Measurements from ENCODE around the gene RERE.

The RERE gene

GRCh38 chr1:8343044-8343443 lies 474.4 kb downstream of the RERE start:
- Histone ChIP-seq H3F3A (ENCODE audit: insufficient read depth) (no peaks in the 10 kb centered on the region), H3K4me2 (ENCODE audit: low read depth, low read length, poor library complexity, severe bottlenecking) (no peak overlapping the region), H3K9me3 (ENCODE audit: insufficient read depth, low read length) (no peaks in the 10 kb centered on the region), H4K20me1 (ENCODE audit: low read depth, low read length) (no peaks in the 10 kb centered on the region), H3K9me2 (replicated peaks; ENCODE audit: insufficient read depth, low read length) (no peaks in the 10 kb centered on the region), H3K27me3 (ENCODE audit: low read length) (no peaks in the 10 kb centered on the region), H3K79me2 (ENCODE audit: insufficient read depth, low read length) (no peaks in the 10 kb centered on the region), H3K27ac (ENCODE audit: low read depth, low read length) (no peak overlapping the region), H3K9ac (ENCODE audit: low read length) (no peak overlapping the region), H2AFZ (ENCODE audit: low read depth, low read length, severe bottlenecking) (no peak overlapping the region), H3K36me3 (ENCODE audit: low read length) (no peaks in the 10 kb centered on the region), H3K4me3 (ENCODE audit: insufficient read depth, low read length, poor library complexity, severe bottlenecking) (no peak overlapping the region)
- TF ChIP-seq EZH2phosphoT487 (conservative IDR thresholded peaks at IDR 0.05; ENCODE audit: low read length): no peak
- no peak for TF ChIP-seq CTCF (IDR thresholded peaks at IDR 0.05; ENCODE audit: insufficient read depth, low read length, poor library complexity, severe bottlenecking)

GRCh38 chr1:8342325-8342724 lies 475.1 kb downstream of the RERE start:
- H3K79me2 ChIP-seq (ENCODE audit: insufficient read depth, low read length): no peaks in the 10 kb centered on the region
- H3K9me3 ChIP-seq (ENCODE audit: insufficient read depth, low read length): no peaks in the 10 kb centered on the region
- no peak overlapping the region for H3K4me3 ChIP-seq (ENCODE audit: insufficient read depth, low read length, poor library complexity, severe bottlenecking)
- H3K9ac ChIP-seq (ENCODE audit: low read length): no peak overlapping the region
- no peaks in the 10 kb centered on the region for H3K36me3 ChIP-seq (ENCODE audit: low read length)
- no peaks in the 10 kb centered on the region for H3K27me3 ChIP-seq (ENCODE audit: low read length)
- no peaks in the 10 kb centered on the region for H3F3A ChIP-seq (ENCODE audit: insufficient read depth)
- H2AFZ ChIP-seq (ENCODE audit: low read depth, low read length, severe bottlenecking): no peak overlapping the region
- no peaks in the 10 kb centered on the region for H4K20me1 ChIP-seq (ENCODE audit: low read depth, low read length)
- H3K4me2 ChIP-seq (ENCODE audit: low read depth, low read length, poor library complexity, severe bottlenecking): no peak overlapping the region
- no peak overlapping the region for H3K27ac ChIP-seq (ENCODE audit: low read depth, low read length)
- H3K9me2 ChIP-seq (replicated peaks; ENCODE audit: insufficient read depth, low read length): no peaks in the 10 kb centered on the region
- TF ChIP-seq CTCF (IDR thresholded peaks at IDR 0.05; ENCODE audit: insufficient read depth, low read length, poor library complexity, severe bottlenecking) (no peak), EZH2phosphoT487 (conservative IDR thresholded peaks at IDR 0.05; ENCODE audit: low read length) (no peak)

- Histone ChIP-seq H3K9me3 (ENCODE audit: insufficient read depth, low read length) (no peaks in the 10 kb centered on the region), H3K9me2 (replicated peaks; ENCODE audit: insufficient read depth, low read length) (no peaks in the 10 kb centered on the region), H3K27me3 (ENCODE audit: low read length) (no peaks in the 10 kb centered on the region), H3F3A (ENCODE audit: insufficient read depth) (no peaks in the 10 kb centered on the region), H3K4me2 (ENCODE audit: low read depth, low read length, poor library complexity, severe bottlenecking) (no peak overlapping the region), H3K79me2 (ENCODE audit: insufficient read depth, low read length) (no peaks in the 10 kb centered on the region), H3K27ac (ENCODE audit: low read depth, low read length) (no peak overlapping the region), H2AFZ (ENCODE audit: low read depth, low read length, severe bottlenecking) (no peak overlapping the region), H4K20me1 (ENCODE audit: low read depth, low read length) (no peaks in the 10 kb centered on the region), H3K9ac (ENCODE audit: low read length) (no peak overlapping the region), H3K36me3 (ENCODE audit: low read length) (no peaks in the 10 kb centered on the region), H3K4me3 (ENCODE audit: insufficient read depth, low read length, poor library complexity, severe bottlenecking) (no peak overlapping the region)
- no peak for TF ChIP-seq EZH2phosphoT487 (conservative IDR thresholded peaks at IDR 0.05; ENCODE audit: low read length)
- TF ChIP-seq CTCF (IDR thresholded peaks at IDR 0.05; ENCODE audit: insufficient read depth, low read length, poor library complexity, severe bottlenecking): no peak
Measured at GRCh38 chr1:8340448-8340847, 477.0 kb downstream of the RERE start.

GRCh38 chr1:8339203-8339600 lies 478.2 kb downstream of the RERE start:
- no peak for TF ChIP-seq CTCF (IDR thresholded peaks at IDR 0.05; ENCODE audit: insufficient read depth, low read length, poor library complexity, severe bottlenecking)
- TF ChIP-seq EZH2phosphoT487 (conservative IDR thresholded peaks at IDR 0.05; ENCODE audit: low read length): no peak
- no peak overlapping the region for H2AFZ ChIP-seq (ENCODE audit: low read depth, low read length, severe bottlenecking)
- H3K4me2 ChIP-seq (ENCODE audit: low read depth, low read length, poor library complexity, severe bottlenecking): no peak overlapping the region
- no peak overlapping the region for H3K4me3 ChIP-seq (ENCODE audit: insufficient read depth, low read length, poor library complexity, severe bottlenecking)
- no peaks in the 10 kb centered on the region for H3K9me2 ChIP-seq (replicated peaks; ENCODE audit: insufficient read depth, low read length)
- H3K9ac ChIP-seq (ENCODE audit: low read length): no peak overlapping the region
- no peaks in the 10 kb centered on the region for H3K27me3 ChIP-seq (ENCODE audit: low read length)
- no peak overlapping the region for H3K27ac ChIP-seq (ENCODE audit: low read depth, low read length)
- no peaks in the 10 kb centered on the region for H3K36me3 ChIP-seq (ENCODE audit: low read length)
- no peaks in the 10 kb centered on the region for H3K79me2 ChIP-seq (ENCODE audit: insufficient read depth, low read length)
- no peaks in the 10 kb centered on the region for H3F3A ChIP-seq (ENCODE audit: insufficient read depth)
- H4K20me1 ChIP-seq (ENCODE audit: low read depth, low read length): no peaks in the 10 kb centered on the region
- no peaks in the 10 kb centered on the region for H3K9me3 ChIP-seq (ENCODE audit: insufficient read depth, low read length)

Measured in SU-DHL-6 (cell line).